ENCODE measurements around the gene SF3A1. TPM values are rescaled to one million over a fixed set of nuclear protein-coding genes. Genes with fewer than 3 reads are reported as not detected.

The SF3A1 gene
- total and polyA plus RNA-seq, 4 donors: 19.6 to 41.6 (median 23.9) TPM

DNA sequence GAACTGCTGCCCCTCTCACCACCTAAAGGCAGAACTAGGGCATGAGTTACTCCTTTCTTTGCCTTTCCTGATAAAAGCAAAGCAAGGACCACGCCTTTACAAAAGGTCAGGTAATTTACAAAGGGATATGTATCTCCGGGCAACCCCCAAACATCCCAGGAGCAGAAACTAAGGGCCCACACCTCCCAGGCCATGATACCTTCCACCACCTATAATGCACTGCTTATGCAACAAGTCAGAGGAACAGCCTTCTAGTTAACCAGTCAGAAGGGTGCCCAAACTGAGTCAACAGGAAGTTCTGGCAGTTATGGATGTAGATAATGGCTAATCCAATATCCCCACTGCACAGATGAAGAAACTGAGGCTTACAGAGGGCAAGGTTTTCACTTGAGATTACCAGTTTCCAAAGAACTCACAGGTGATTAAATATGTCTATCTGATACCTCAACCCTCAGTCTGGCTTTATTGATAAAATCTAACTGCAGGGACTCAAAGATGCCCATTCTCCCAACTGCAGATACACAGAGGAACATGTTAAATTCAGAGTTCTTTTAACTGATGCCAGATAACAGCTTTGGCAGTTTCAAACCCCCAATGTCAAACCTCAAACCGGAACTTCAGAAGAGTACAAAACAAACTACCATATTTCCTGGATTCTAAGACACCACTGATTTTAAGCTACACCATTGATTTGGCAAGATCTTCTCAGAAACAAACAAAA, 50.6 kb downstream of the SF3A1 start:
- peak overlapping the region; percentile 49 to 52 for H3K27ac ChIP-seq (ENCODE audit: low read depth in 1 of 2, low read length in 2 of 2)
- peaks cover 0 to 8% (median 4%) of the 10 kb centered on the region in 4 donors for H3K36me3 ChIP-seq (ENCODE audit: control insufficient read depth in 4 of 4, insufficient read depth in 3 of 4, low read depth in 1 of 4, low read length in 3 of 4)
- H3K4me1 ChIP-seq (ENCODE audit: control insufficient read depth in 4 of 4, insufficient read depth in 4 of 4, low read length in 3 of 4): peaks cover 14 to 40% (median 28%) of the 10 kb centered on the region in 4 donors
- peak overlapping the region in 1 of 2 donors; percentile 52 for H3K9ac ChIP-seq (ENCODE audit: low read depth in 1 of 2, low read length in 2 of 2)
- no peaks in the 10 kb centered on the region for H3K27me3 ChIP-seq (ENCODE audit: control insufficient read depth in 4 of 4, insufficient read depth in 4 of 4, low read length in 3 of 4)
- DNase-seq (ENCODE audit: low spot score): no peak
- H3K4me3 ChIP-seq (ENCODE audit: low read depth in 1 of 3, low read length in 3 of 3): no peak overlapping the region
- TF ChIP-seq, protein P1, sequence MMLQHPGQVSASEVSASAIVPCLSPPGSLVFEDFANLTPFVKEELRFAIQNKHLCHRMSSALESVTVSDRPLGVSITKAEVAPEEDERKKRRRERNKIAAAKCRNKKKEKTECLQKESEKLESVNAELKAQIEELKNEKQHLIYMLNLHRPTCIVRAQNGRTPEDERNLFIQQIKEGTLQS (IDR thresholded peaks at IDR 0.05): no peak
- TF ChIP-seq RXRA (IDR thresholded peaks at IDR 0.05) (no peak), GABPA (IDR thresholded peaks at IDR 0.05 in 1 of 2, conservative IDR thresholded peaks at IDR 0.05 in 1 of 2) (no peak), FOXA2 (IDR thresholded peaks at IDR 0.05) (no peak), FOXA1 (IDR thresholded peaks at IDR 0.05) (no peak), RAD21 (IDR thresholded peaks at IDR 0.05) (no peak), JUND (IDR thresholded peaks at IDR 0.05) (no peak)
- TF ChIP-seq, protein P2, sequence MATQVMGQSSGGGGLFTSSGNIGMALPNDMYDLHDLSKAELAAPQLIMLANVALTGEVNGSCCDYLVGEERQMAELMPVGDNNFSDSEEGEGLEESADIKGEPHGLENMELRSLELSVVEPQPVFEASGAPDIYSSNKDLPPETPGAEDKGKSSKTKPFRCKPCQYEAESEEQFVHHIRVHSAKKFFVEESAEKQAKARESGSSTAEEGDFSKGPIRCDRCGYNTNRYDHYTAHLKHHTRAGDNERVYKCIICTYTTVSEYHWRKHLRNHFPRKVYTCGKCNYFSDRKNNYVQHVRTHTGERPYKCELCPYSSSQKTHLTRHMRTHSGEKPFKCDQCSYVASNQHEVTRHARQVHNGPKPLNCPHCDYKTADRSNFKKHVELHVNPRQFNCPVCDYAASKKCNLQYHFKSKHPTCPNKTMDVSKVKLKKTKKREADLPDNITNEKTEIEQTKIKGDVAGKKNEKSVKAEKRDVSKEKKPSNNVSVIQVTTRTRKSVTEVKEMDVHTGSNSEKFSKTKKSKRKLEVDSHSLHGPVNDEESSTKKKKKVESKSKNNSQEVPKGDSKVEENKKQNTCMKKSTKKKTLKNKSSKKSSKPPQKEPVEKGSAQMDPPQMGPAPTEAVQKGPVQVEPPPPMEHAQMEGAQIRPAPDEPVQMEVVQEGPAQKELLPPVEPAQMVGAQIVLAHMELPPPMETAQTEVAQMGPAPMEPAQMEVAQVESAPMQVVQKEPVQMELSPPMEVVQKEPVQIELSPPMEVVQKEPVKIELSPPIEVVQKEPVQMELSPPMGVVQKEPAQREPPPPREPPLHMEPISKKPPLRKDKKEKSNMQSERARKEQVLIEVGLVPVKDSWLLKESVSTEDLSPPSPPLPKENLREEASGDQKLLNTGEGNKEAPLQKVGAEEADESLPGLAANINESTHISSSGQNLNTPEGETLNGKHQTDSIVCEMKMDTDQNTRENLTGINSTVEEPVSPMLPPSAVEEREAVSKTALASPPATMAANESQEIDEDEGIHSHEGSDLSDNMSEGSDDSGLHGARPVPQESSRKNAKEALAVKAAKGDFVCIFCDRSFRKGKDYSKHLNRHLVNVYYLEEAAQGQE (IDR thresholded peaks at IDR 0.05): no peak
- 54% methylated on average over 3 of the region's 3 CpGs for WGBS
- no peaks in the 10 kb centered on the region for H3K9me3 ChIP-seq (ENCODE audit: control insufficient read depth in 4 of 4, low read length in 3 of 4)

DNA sequence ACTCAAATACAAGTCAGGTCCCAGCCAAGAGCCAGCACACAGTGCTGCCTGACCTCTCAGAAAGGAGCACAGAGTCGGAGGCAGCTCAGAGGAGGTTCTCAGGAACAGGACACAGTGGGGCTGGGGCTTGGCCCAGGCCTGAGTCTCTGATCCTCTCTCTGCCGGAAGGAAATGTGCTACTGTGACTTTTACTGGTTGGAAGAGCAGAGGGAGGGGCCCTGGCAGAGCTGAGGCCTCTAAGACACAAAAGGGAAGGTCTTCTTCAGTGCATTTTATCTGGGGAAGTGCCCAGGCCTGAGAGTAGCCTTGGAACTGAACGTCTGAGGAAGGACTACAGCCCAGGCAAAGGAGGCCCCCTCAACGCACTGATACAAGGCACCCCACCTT, 51.2 kb downstream of the SF3A1 start:
- H3K27me3 ChIP-seq (ENCODE audit: control insufficient read depth in 4 of 4, insufficient read depth in 4 of 4, low read length in 3 of 4): no peaks in the 10 kb centered on the region
- TF ChIP-seq NR2F2 (IDR thresholded peaks at IDR 0.05): peak; percentile 55
- TF ChIP-seq, protein P2 (IDR thresholded peaks at IDR 0.05): peak; percentile 18
- TF ChIP-seq SP1 (IDR thresholded peaks at IDR 0.05): peak; percentile 42
- TF ChIP-seq RXRA (IDR thresholded peaks at IDR 0.05): peak in 1 of 2 donors; percentile 14
- TF ChIP-seq, protein P1 (IDR thresholded peaks at IDR 0.05): no peak
- H3K27ac ChIP-seq (ENCODE audit: low read depth in 1 of 2, low read length in 2 of 2): peak overlapping the region; percentile 49 to 52
- H3K4me1 ChIP-seq (ENCODE audit: control insufficient read depth in 4 of 4, insufficient read depth in 4 of 4, low read length in 3 of 4): peaks cover 9 to 34% (median 23%) of the 10 kb centered on the region in 4 donors
- DNase-seq (ENCODE audit: low spot score): no peak
- H3K9me3 ChIP-seq (ENCODE audit: control insufficient read depth in 4 of 4, low read length in 3 of 4): no peaks in the 10 kb centered on the region
- WGBS: 54% methylated on average over 4 of the region's 4 CpGs
- peaks cover 0 to 9% (median 7%) of the 10 kb centered on the region in 4 donors for H3K36me3 ChIP-seq (ENCODE audit: control insufficient read depth in 4 of 4, insufficient read depth in 3 of 4, low read depth in 1 of 4, low read length in 3 of 4)
- H3K9ac ChIP-seq (ENCODE audit: low read depth in 1 of 2, low read length in 2 of 2): peak overlapping the region in 1 of 2 donors; percentile 52
- H3K4me3 ChIP-seq (ENCODE audit: low read depth in 1 of 3, low read length in 3 of 3): no peak overlapping the region

Data from liver (tissue), 9 donors.